GM23338 (cell line): ENCODE results near the gene ESYT2. TPM values are rescaled to one million over a fixed set of nuclear protein-coding genes. Genes with fewer than 3 reads are reported as not detected.

Experiments
- ATAC-seq: fragments of 200-7000 bp; cut with Tn5 transposase; 3 replicates; pipeline ENCODE4 v1.9.1; 2020
- DNase-seq: peaks from one replicate; pipeline ENCODE4 v3.0.0-alpha.2; 2015; ENCODE audit warnings: low spot score
- H2AFZ ChIP-seq: fragments of 200-600 bp; sonication (generic); 2 replicates; pipeline ENCODE4 v1.8.0; 2016; ENCODE audit warnings: antibody characterized with exemption, mild to moderate bottlenecking, moderate library complexity
- H3F3A ChIP-seq: fragments of 200-600 bp; sonication (generic); replicated peaks from 2 replicates; pipeline ENCODE4 v1.8.0; 2017; ENCODE audit warnings: antibody characterized with exemption, mixed run types, low read depth
- H3K27ac ChIP-seq: fragments of 200-600 bp; sonication (generic); 2 replicates; pipeline ENCODE4 v1.6.1; 2016; ENCODE audit warnings: low read depth
- H3K27me3 ChIP-seq: fragments of 200-600 bp; sonication (generic); 2 replicates; pipeline ENCODE4 v1.8.0; 2016; ENCODE audit warnings: mild to moderate bottlenecking, mixed run types, moderate library complexity; ENCODE audit not compliant: insufficient read depth
- H3K36me3 ChIP-seq: fragments of 200-600 bp; sonication (generic); 2 replicates; pipeline ENCODE4 v1.8.0; 2016; ENCODE audit warnings: mild to moderate bottlenecking; ENCODE audit not compliant: insufficient read depth
- H3K4me1 ChIP-seq: fragments of 200-600 bp; sonication (generic); 2 replicates; pipeline ENCODE4 v1.8.0; 2016; ENCODE audit warnings: mild to moderate bottlenecking, moderate library complexity; ENCODE audit not compliant: insufficient read depth
- H3K4me2 ChIP-seq: fragments of 200-600 bp; sonication (generic); 2 replicates; pipeline ENCODE4 v1.7.1; 2017; ENCODE audit warnings: mixed run types
- H3K4me3 ChIP-seq: fragments of 200-600 bp; sonication (generic); 2 replicates; pipeline ENCODE4 v1.6.1; 2016; ENCODE audit warnings: mixed run types
- H3K79me2 ChIP-seq: fragments of 200-600 bp; sonication (generic); replicated peaks from 2 replicates; pipeline ENCODE4 v1.8.0; 2017; ENCODE audit warnings: mild to moderate bottlenecking; ENCODE audit not compliant: insufficient read depth
- H3K9me2 ChIP-seq: fragments of 200-600 bp; sonication (generic); 2 replicates; pipeline ENCODE4 v1.8.0; 2017; ENCODE audit not compliant: insufficient read depth
- H4K20me1 ChIP-seq: fragments of 200-600 bp; sonication (generic); replicated peaks from 2 replicates; pipeline ENCODE4 v1.8.0; 2017; ENCODE audit warnings: mild to moderate bottlenecking; ENCODE audit not compliant: insufficient read depth
- H3K27ac Mint-ChIP-seq: 2 replicates; pipeline ENCODE4 v1.8.0; 2020; ENCODE audit warnings: inconsistent platforms, mild to moderate bottlenecking, moderate library complexity, mixed read lengths
- H3K27me3 Mint-ChIP-seq: 3 replicates; pipeline ENCODE4 v1.8.0; 2022; ENCODE audit warnings: low read depth, mild to moderate bottlenecking, moderate library complexity, mixed read lengths, inconsistent platforms; ENCODE audit not compliant: insufficient read depth, poor library complexity
- H3K36me3 Mint-ChIP-seq: 3 replicates; pipeline ENCODE4 v1.8.0; 2021; ENCODE audit warnings: low read depth, mild to moderate bottlenecking, inconsistent platforms, moderate library complexity, mixed read lengths
- H3K4me1 Mint-ChIP-seq: 3 replicates; pipeline ENCODE4 v1.8.0; 2020; ENCODE audit warnings: mild to moderate bottlenecking, inconsistent platforms, mixed read lengths
- H3K4me3 Mint-ChIP-seq: 3 replicates; pipeline ENCODE4 v1.8.0; 2021; ENCODE audit warnings: moderate library complexity, mild to moderate bottlenecking, inconsistent platforms, mixed read lengths
- H3K9me3 Mint-ChIP-seq: 3 replicates; pipeline ENCODE4 v1.8.0; 2020; ENCODE audit warnings: moderate library complexity, mild to moderate bottlenecking, inconsistent platforms, mixed read lengths
- CREB1 ChIP-seq: fragments of 250-450 bp; sonication (Bioruptor Pico); IDR thresholded peaks from 2 replicates; pipeline ENCODE4 v1.5.0; 2020; ENCODE audit warnings: low read depth, mild to moderate bottlenecking, moderate library complexity
- EZH2 ChIP-seq: fragments of 200-600 bp; sonication (generic); IDR thresholded peaks from one replicate; pipeline ENCODE4 v1.8.0; 2017; ENCODE audit warnings: antibody characterized with exemption, mild to moderate bottlenecking, low read depth; ENCODE audit not compliant: unreplicated experiment
- EZH2phosphoT487 ChIP-seq: fragments of 200-600 bp; sonication (generic); IDR thresholded peaks from one replicate; pipeline ENCODE4 v1.8.1; 2018; ENCODE audit warnings: antibody characterized with exemption; ENCODE audit not compliant: unreplicated experiment
- JUNB ChIP-seq: IDR thresholded peaks from one replicate; pipeline ENCODE4 v1.6.1; 2016; ENCODE audit warnings: antibody characterized with exemption; ENCODE audit not compliant: unreplicated experiment
- NANOG ChIP-seq: IDR thresholded peaks from 2 replicates; pipeline ENCODE4 v1.6.1; 2016; ENCODE audit warnings: antibody characterized with exemption, borderline replicate concordance
- STAT1 ChIP-seq: IDR thresholded peaks from one replicate; pipeline ENCODE4 v1.6.1; 2016; ENCODE audit warnings: antibody characterized with exemption; ENCODE audit not compliant: unreplicated experiment
- ZNF114 ChIP-seq: fragments of 250-450 bp; sonication (Bioruptor Pico); IDR thresholded peaks from 2 replicates; pipeline ENCODE4 v1.5.0; 2020; ENCODE audit warnings: mild to moderate bottlenecking, moderate library complexity
- ZNF462 ChIP-seq: fragments of 250-450 bp; sonication (Bioruptor Pico); IDR thresholded peaks from 2 replicates; pipeline ENCODE4 v1.5.0; 2020; ENCODE audit warnings: mild to moderate bottlenecking, moderate library complexity
- polyA plus RNA-seq: library from polyadenylated mRNA; unstranded; fragments of >200 nt; fragmentation: Nextera tagmentation; extraction: Ambion mirVana; gene quantifications from 2 replicates; pipeline ENCODE4 v1.2.1, GENCODE V29; 2016
- total RNA-seq: library from RNA; depleted of rRNA; stranded (reverse); fragments of >200 nt; shearing (Covaris generic); gene quantifications from 2 replicates; pipeline ENCODE4 v1.2.3, GENCODE V29; 2014
- TF ChIP-seq, protein P1 (sequence below): IDR thresholded peaks from one replicate; pipeline ENCODE4 v1.6.1; 2018; ENCODE audit warnings: antibody characterized with exemption; ENCODE audit not compliant: unreplicated experiment
- TF ChIP-seq, protein P2 (sequence below): IDR thresholded peaks from 2 replicates; pipeline ENCODE4 v1.6.1; 2016; ENCODE audit warnings: antibody characterized with exemption

Gene ESYT2
- total and polyA plus RNA-seq, 2 experiments from 2014 or later: 9.6 to 52.7 TPM

DNA sequence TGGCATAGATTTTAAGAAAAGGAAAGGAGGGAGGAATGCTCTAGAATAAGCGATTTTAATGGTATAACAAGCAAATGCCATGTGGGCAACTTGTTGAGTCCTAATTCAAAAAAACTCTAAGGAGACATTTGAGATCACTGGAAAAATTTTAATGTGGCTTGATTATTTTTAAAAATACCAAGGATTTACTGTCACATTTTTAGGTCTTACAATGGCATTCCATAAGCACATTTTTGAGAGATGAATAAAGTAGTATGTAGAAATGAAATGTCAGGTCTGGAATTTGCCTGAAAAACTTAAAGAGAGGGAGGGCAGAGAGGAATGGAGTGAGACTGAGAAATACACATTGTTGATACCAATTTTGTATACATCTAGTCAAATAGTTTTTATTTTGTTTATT is 145.0 kb downstream of the ESYT2 start:
- Histone ChIP-seq H3K4me2 (no peak overlapping the region), H3K4me3 (no peak overlapping the region), H3F3A (no peaks in the 10 kb centered on the region), H3K36me3 (peaks cover 78% of the 10 kb centered on the region), H3K4me1 (no peaks in the 10 kb centered on the region), H2AFZ (no peak overlapping the region), H3K27me3 (no peaks in the 10 kb centered on the region), H3K27ac (no peak overlapping the region), H3K9me2 (no peaks in the 10 kb centered on the region), H3K79me2 (no peaks in the 10 kb centered on the region; the same call in 1 of the 2 replicates), H4K20me1 (peaks cover 16% of the 10 kb centered on the region)
- H3K36me3 Mint-ChIP-seq: peaks cover 72% of the 10 kb centered on the region
- H3K9me3 Mint-ChIP-seq: no peaks in the 10 kb centered on the region
- DNase-seq (no peak), ATAC-seq (no peak)
- no peak overlapping the region for H3K27ac Mint-ChIP-seq
- H3K27me3 Mint-ChIP-seq: no peaks in the 10 kb centered on the region
- H3K4me1 Mint-ChIP-seq: no peaks in the 10 kb centered on the region
- TF ChIP-seq ZNF114 (CRISPR knock-in tag): no peak
- TF ChIP-seq CREB1: no peak
- TF ChIP-seq, protein P1, sequence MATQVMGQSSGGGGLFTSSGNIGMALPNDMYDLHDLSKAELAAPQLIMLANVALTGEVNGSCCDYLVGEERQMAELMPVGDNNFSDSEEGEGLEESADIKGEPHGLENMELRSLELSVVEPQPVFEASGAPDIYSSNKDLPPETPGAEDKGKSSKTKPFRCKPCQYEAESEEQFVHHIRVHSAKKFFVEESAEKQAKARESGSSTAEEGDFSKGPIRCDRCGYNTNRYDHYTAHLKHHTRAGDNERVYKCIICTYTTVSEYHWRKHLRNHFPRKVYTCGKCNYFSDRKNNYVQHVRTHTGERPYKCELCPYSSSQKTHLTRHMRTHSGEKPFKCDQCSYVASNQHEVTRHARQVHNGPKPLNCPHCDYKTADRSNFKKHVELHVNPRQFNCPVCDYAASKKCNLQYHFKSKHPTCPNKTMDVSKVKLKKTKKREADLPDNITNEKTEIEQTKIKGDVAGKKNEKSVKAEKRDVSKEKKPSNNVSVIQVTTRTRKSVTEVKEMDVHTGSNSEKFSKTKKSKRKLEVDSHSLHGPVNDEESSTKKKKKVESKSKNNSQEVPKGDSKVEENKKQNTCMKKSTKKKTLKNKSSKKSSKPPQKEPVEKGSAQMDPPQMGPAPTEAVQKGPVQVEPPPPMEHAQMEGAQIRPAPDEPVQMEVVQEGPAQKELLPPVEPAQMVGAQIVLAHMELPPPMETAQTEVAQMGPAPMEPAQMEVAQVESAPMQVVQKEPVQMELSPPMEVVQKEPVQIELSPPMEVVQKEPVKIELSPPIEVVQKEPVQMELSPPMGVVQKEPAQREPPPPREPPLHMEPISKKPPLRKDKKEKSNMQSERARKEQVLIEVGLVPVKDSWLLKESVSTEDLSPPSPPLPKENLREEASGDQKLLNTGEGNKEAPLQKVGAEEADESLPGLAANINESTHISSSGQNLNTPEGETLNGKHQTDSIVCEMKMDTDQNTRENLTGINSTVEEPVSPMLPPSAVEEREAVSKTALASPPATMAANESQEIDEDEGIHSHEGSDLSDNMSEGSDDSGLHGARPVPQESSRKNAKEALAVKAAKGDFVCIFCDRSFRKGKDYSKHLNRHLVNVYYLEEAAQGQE: no peak
- TF ChIP-seq STAT1: no peak
- no peak for TF ChIP-seq NANOG
- TF ChIP-seq JUNB: no peak
- no peak for TF ChIP-seq EZH2phosphoT487
- no peak for TF ChIP-seq ZNF462 (CRISPR knock-in tag)
- no peak for TF ChIP-seq EZH2
- TF ChIP-seq, protein P2, sequence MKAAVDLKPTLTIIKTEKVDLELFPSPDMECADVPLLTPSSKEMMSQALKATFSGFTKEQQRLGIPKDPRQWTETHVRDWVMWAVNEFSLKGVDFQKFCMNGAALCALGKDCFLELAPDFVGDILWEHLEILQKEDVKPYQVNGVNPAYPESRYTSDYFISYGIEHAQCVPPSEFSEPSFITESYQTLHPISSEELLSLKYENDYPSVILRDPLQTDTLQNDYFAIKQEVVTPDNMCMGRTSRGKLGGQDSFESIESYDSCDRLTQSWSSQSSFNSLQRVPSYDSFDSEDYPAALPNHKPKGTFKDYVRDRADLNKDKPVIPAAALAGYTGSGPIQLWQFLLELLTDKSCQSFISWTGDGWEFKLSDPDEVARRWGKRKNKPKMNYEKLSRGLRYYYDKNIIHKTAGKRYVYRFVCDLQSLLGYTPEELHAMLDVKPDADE: no peak
- H3K4me3 Mint-ChIP-seq: no peak overlapping the region
